Nephron (organoid): Measurements from ENCODE around the gene CACNA1S.

Experiments
- H3K27ac Mint-ChIP-seq, 3 experiments: 2 replicates each; pipeline ENCODE4 v1.8.0; 2020; ENCODE audit warnings: mixed read lengths in 3 of 3, mild to moderate bottlenecking in 2 of 3, moderate library complexity in 1 of 3
- H3K27me3 Mint-ChIP-seq: 2 replicates; pipeline ENCODE4 v1.8.0; 2021; ENCODE audit warnings: low read depth, mild to moderate bottlenecking, moderate library complexity, mixed read lengths
- H3K36me3 Mint-ChIP-seq: 2 replicates; pipeline ENCODE4 v1.8.0; 2020; ENCODE audit warnings: low read depth, mixed read lengths
- H3K4me1 Mint-ChIP-seq: 2 replicates; pipeline ENCODE4 v1.8.0; 2020; ENCODE audit warnings: mixed read lengths
- H3K4me3 Mint-ChIP-seq, 3 experiments: 2 replicates each; pipeline ENCODE4 v1.8.0; 2020; ENCODE audit warnings: mild to moderate bottlenecking in 3 of 3, mixed read lengths in 3 of 3, moderate library complexity in 2 of 3
- H3K9me3 Mint-ChIP-seq: 2 replicates; pipeline ENCODE4 v1.8.0; 2020; ENCODE audit warnings: mixed read lengths
- CTCF ChIP-seq, 3 experiments: fragments of 200-600 bp; sonication (generic); IDR thresholded peaks; one replicate each; pipeline ENCODE4 v1.5.0; 2021; ENCODE audit warnings: antibody characterized with exemption in 3 of 3; ENCODE audit not compliant: unreplicated experiment in 3 of 3

The CACNA1S gene

GRCh38 chr1:201112173-201112731 lies at the start of gene CACNA1S:
CACNA1S (minus strand) TSS chr1:201112426; CDS start chr1:201112339, 87 bp downstream.
- peak within 1 kb of the TSS in 2 of 3 experiments; percentile 20 to 39 for H3K27ac Mint-ChIP-seq
- peaks cover 31% of the 10 kb centered on the region for H3K4me1 Mint-ChIP-seq
- TF ChIP-seq CTCF (IDR thresholded peaks at IDR 0.05; ENCODE audit: unreplicated experiment in 3 of 3): no peak
- no peaks in the 10 kb centered on the region for H3K9me3 Mint-ChIP-seq
- no peaks in the 10 kb centered on the region for H3K36me3 Mint-ChIP-seq
- peak within 1 kb of the TSS; percentile 45 to 84 (median 70) for H3K4me3 Mint-ChIP-seq
- H3K27me3 Mint-ChIP-seq: peaks cover 43% of the 10 kb centered on the region

- peaks cover 35% of the 10 kb centered on the region for H3K4me1 Mint-ChIP-seq
- no peak for TF ChIP-seq CTCF (IDR thresholded peaks at IDR 0.05; ENCODE audit: unreplicated experiment in 3 of 3)
- H3K36me3 Mint-ChIP-seq: no peaks in the 10 kb centered on the region
- peak overlapping the region in 1 of 3 experiments; percentile 34 for H3K27ac Mint-ChIP-seq
- no peak overlapping the region for H3K4me3 Mint-ChIP-seq
- no peaks in the 10 kb centered on the region for H3K9me3 Mint-ChIP-seq
- peaks cover 3% of the 10 kb centered on the region for H3K27me3 Mint-ChIP-seq
These were observed 45.7 kb upstream of the CACNA1S start for GRCh38 chr1:201157949-201158348.

GRCh38 chr1:201156819-201157218 lies 44.6 kb upstream of the CACNA1S start:
- peak overlapping the region in 1 of 3 experiments; percentile 44 for H3K4me3 Mint-ChIP-seq
- H3K27ac Mint-ChIP-seq: peak overlapping the region in 1 of 3 experiments; percentile 34
- H3K9me3 Mint-ChIP-seq: no peaks in the 10 kb centered on the region
- no peak for TF ChIP-seq CTCF (IDR thresholded peaks at IDR 0.05; ENCODE audit: unreplicated experiment in 3 of 3)
- H3K27me3 Mint-ChIP-seq: peaks cover 3% of the 10 kb centered on the region
- peaks cover 9% of the 10 kb centered on the region for H3K36me3 Mint-ChIP-seq
- peaks cover 45% of the 10 kb centered on the region for H3K4me1 Mint-ChIP-seq

DNA sequence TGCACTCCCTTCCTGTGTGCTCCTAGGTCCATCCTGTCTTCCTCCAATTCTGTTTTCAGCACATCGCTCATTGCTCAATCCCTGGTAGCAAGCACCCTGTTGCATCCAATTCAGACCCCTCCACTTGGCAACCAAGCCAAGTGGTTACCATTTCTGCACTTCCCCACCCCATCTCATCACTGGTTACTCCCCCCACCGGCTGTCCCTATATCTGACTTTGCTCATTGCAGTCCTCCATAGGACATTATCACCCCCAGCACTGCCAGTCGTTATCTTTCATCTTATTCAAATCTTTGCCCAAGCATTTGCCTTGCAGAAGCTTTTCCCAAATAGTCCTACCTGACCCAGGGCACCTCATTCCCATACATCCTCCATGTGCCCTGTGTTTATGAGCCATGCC lies 44.1 kb upstream of the CACNA1S start:
- Mint-ChIP-seq H3K9me3 (no peaks in the 10 kb centered on the region), H3K36me3 (peaks cover 14% of the 10 kb centered on the region)
- no peak for TF ChIP-seq CTCF (IDR thresholded peaks at IDR 0.05; ENCODE audit: unreplicated experiment in 3 of 3)

GRCh38 chr1:201155354-201155753 lies 43.1 kb upstream of the CACNA1S start:
- peaks cover 3% of the 10 kb centered on the region for H3K27me3 Mint-ChIP-seq
- H3K36me3 Mint-ChIP-seq: peaks cover 21% of the 10 kb centered on the region
- no peaks in the 10 kb centered on the region for H3K9me3 Mint-ChIP-seq
- H3K4me1 Mint-ChIP-seq: peaks cover 39% of the 10 kb centered on the region
- TF ChIP-seq CTCF (IDR thresholded peaks at IDR 0.05; ENCODE audit: unreplicated experiment in 3 of 3): no peak
- H3K27ac Mint-ChIP-seq: no peak overlapping the region
- H3K4me3 Mint-ChIP-seq: peak overlapping the region in 1 of 3 experiments; percentile 19

More for the DNA sequence above, 44.1 kb upstream of the CACNA1S start:
- peaks cover 45% of the 10 kb centered on the region for H3K4me1 Mint-ChIP-seq
- H3K27ac Mint-ChIP-seq: peak overlapping the region in 2 of 3 experiments; percentile 34 to 45
- peak overlapping the region in 2 of 3 experiments; percentile 44 to 63 for H3K4me3 Mint-ChIP-seq
- H3K27me3 Mint-ChIP-seq: peaks cover 3% of the 10 kb centered on the region
